ENCODE data around the gene LONP1. TPM values are rescaled to one million over a fixed set of nuclear protein-coding genes. Genes with fewer than 3 reads are reported as not detected.

Gene LONP1
- total RNA-seq, 1 donor from 2014 or later, result 98.5 TPM

GRCh38 chr19:5718579-5719273 lies 1.2 kb downstream of the LONP1 start:
- Mint-ChIP-seq H3K27ac (ENCODE audit: unreplicated experiment) (peak overlapping the region; percentile 87), H3K4me3 (ENCODE audit: unreplicated experiment) (peak overlapping the region; percentile 87), H3K36me3 (ENCODE audit: unreplicated experiment) (no peaks in the 10 kb centered on the region), H3K27me3 (ENCODE audit: unreplicated experiment) (peaks cover 6% of the 10 kb centered on the region), H3K4me1 (ENCODE audit: low read depth, unreplicated experiment) (peaks cover 17% of the 10 kb centered on the region), H3K9me3 (ENCODE audit: unreplicated experiment) (peaks cover 12% of the 10 kb centered on the region)
- TF ChIP-seq, protein P1, sequence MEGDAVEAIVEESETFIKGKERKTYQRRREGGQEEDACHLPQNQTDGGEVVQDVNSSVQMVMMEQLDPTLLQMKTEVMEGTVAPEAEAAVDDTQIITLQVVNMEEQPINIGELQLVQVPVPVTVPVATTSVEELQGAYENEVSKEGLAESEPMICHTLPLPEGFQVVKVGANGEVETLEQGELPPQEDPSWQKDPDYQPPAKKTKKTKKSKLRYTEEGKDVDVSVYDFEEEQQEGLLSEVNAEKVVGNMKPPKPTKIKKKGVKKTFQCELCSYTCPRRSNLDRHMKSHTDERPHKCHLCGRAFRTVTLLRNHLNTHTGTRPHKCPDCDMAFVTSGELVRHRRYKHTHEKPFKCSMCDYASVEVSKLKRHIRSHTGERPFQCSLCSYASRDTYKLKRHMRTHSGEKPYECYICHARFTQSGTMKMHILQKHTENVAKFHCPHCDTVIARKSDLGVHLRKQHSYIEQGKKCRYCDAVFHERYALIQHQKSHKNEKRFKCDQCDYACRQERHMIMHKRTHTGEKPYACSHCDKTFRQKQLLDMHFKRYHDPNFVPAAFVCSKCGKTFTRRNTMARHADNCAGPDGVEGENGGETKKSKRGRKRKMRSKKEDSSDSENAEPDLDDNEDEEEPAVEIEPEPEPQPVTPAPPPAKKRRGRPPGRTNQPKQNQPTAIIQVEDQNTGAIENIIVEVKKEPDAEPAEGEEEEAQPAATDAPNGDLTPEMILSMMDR (IDR thresholded peaks at IDR 0.05; ENCODE audit: partially characterized antibody, unreplicated experiment), result no peak
- no peak for DNase-seq

DNA sequence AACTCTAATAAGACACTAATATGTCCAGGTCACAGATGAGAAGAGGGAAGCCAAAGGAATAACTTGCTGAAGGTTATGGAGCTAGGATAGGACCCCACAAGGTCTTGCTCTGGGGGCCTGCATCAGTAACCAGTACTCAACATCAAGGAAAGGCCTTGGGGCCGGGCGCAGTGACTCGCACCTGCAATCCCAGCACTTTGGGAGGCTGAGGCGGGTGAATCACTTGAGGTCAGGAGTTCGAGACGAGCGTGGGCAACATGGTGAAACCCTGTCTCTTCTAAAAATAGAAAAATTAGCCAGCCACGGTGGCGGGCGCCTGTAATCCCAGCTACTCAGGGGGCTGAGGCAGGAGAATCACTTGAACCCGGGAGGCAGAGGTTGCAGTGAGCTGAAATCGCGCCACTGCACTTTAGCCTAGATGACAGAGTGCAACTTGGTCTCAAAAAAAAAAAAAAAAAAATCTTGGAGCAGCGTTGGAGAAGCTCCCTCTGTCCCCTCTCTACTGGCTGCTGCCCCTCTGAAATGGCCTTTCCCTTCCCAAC lies 1.8 kb downstream of the LONP1 start:
- no peak for DNase-seq
- Mint-ChIP-seq H3K27me3 (ENCODE audit: unreplicated experiment) (peaks cover 6% of the 10 kb centered on the region), H3K36me3 (ENCODE audit: unreplicated experiment) (no peaks in the 10 kb centered on the region), H3K9me3 (ENCODE audit: unreplicated experiment) (peaks cover 16% of the 10 kb centered on the region), H3K4me1 (ENCODE audit: low read depth, unreplicated experiment) (peaks cover 17% of the 10 kb centered on the region), H3K4me3 (ENCODE audit: unreplicated experiment) (peak overlapping the region; percentile 87), H3K27ac (ENCODE audit: unreplicated experiment) (peak overlapping the region; percentile 87)
- TF ChIP-seq, protein P1 (IDR thresholded peaks at IDR 0.05; ENCODE audit: partially characterized antibody, unreplicated experiment), result no peak

GRCh38 chr19:5717215-5717935 lies 2.6 kb downstream of the LONP1 start:
- H3K27me3 Mint-ChIP-seq (ENCODE audit: unreplicated experiment), result peaks cover 6% of the 10 kb centered on the region
- H3K4me3 Mint-ChIP-seq (ENCODE audit: unreplicated experiment), result peak overlapping the region; percentile 71
- no peak for DNase-seq
- H3K27ac Mint-ChIP-seq (ENCODE audit: unreplicated experiment), result peak overlapping the region; percentile 72
- peaks cover 17% of the 10 kb centered on the region for H3K4me1 Mint-ChIP-seq (ENCODE audit: low read depth, unreplicated experiment)
- no peaks in the 10 kb centered on the region for H3K36me3 Mint-ChIP-seq (ENCODE audit: unreplicated experiment)
- peaks cover 16% of the 10 kb centered on the region for H3K9me3 Mint-ChIP-seq (ENCODE audit: unreplicated experiment)
- TF ChIP-seq, protein P1 (IDR thresholded peaks at IDR 0.05; ENCODE audit: partially characterized antibody, unreplicated experiment), result no peak

DNA sequence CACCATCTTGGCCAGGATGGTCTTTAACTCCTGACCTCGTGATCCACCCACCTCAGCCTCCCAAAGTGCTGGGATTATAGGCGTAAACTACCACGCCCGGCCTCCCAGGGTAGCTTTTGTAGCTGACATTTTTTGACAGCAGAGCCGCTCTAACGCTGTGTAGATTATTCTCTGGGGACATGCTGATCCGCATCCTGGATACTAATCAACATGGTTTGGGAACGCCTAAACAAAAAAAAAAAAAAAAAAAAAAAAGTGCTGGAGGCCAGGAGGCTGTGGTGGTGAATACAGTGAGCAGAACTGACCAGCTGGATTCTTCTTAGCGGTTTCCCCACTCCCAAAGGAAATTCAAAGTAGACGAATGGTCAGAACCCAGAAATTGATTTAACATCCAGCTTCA lies 5.1 kb downstream of the LONP1 start:
- H3K4me1 Mint-ChIP-seq (ENCODE audit: low read depth, unreplicated experiment), result peaks cover 17% of the 10 kb centered on the region
- H3K9me3 Mint-ChIP-seq (ENCODE audit: unreplicated experiment), result peaks cover 11% of the 10 kb centered on the region
- H3K27me3 Mint-ChIP-seq (ENCODE audit: unreplicated experiment), result peaks cover 6% of the 10 kb centered on the region
- H3K36me3 Mint-ChIP-seq (ENCODE audit: unreplicated experiment), result no peaks in the 10 kb centered on the region
- DNase-seq, result no peak
- peak overlapping the region; percentile 63 for H3K4me3 Mint-ChIP-seq (ENCODE audit: unreplicated experiment)
- peak overlapping the region; percentile 89 for H3K27ac Mint-ChIP-seq (ENCODE audit: unreplicated experiment)
- TF ChIP-seq, protein P1 (IDR thresholded peaks at IDR 0.05; ENCODE audit: partially characterized antibody, unreplicated experiment), result no peak

- TF ChIP-seq, protein P1 (IDR thresholded peaks at IDR 0.05; ENCODE audit: partially characterized antibody, unreplicated experiment), result no peak
- no peaks in the 10 kb centered on the region for H3K27me3 Mint-ChIP-seq (ENCODE audit: unreplicated experiment)
- H3K9me3 Mint-ChIP-seq (ENCODE audit: unreplicated experiment), result peaks cover 10% of the 10 kb centered on the region
- H3K36me3 Mint-ChIP-seq (ENCODE audit: unreplicated experiment), result no peaks in the 10 kb centered on the region
- no peak for DNase-seq
- H3K4me3 Mint-ChIP-seq (ENCODE audit: unreplicated experiment), result no peak overlapping the region
- H3K27ac Mint-ChIP-seq (ENCODE audit: unreplicated experiment), result no peak overlapping the region
- H3K4me1 Mint-ChIP-seq (ENCODE audit: low read depth, unreplicated experiment), result peaks cover 11% of the 10 kb centered on the region
Observed at GRCh38 chr19:5713228-5713627, 6.7 kb downstream of the LONP1 start.
